ENCODE data around the gene PJA2. TPM values are rescaled to one million over a fixed set of nuclear protein-coding genes. Genes with fewer than 3 reads are reported as not detected.

Gene PJA2
- total and polyA plus RNA-seq, 9 of the 15 experiments (the other 6 are each of a cell fraction or from before 2014, with no cell fraction given): 25.1 to 82.1 (median 50.1) TPM

DNA sequence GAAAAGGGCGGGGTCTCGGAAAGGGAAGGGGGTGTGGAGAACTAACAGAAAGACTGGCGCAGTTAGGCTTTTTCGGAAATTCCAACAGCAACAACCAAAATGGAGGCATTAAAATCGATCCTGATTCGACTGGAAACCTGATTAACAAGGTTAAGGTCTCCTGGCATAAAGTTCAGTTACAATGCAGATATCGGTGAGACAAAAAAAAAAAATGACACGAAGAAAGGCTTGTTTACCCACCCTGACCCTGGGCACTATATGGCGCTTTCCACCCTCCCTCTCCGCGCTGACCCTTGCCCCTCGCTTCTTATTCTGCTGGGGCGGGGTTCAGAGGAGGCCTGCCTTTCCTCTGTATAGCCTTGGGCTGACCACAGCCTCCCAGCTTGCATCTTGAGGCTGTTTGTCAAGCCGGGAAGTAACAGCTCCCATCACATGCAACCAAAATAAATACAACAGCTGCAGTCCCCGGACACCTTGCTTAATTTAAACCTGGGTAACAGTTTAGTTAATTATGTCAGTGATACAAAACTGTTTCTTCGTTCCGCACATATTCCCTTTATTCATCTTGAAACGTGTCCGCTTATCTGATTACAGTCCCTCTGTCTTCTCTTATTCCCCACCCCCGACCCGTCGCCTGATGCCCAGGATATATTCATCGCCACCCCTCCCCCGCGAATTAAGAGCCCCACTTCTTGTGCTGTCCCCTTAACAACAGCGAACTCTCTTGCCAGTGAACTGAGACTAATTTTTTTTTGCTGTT is 795 bp upstream of the PJA2 start (continued):
- TF ChIP-seq, protein P1, sequence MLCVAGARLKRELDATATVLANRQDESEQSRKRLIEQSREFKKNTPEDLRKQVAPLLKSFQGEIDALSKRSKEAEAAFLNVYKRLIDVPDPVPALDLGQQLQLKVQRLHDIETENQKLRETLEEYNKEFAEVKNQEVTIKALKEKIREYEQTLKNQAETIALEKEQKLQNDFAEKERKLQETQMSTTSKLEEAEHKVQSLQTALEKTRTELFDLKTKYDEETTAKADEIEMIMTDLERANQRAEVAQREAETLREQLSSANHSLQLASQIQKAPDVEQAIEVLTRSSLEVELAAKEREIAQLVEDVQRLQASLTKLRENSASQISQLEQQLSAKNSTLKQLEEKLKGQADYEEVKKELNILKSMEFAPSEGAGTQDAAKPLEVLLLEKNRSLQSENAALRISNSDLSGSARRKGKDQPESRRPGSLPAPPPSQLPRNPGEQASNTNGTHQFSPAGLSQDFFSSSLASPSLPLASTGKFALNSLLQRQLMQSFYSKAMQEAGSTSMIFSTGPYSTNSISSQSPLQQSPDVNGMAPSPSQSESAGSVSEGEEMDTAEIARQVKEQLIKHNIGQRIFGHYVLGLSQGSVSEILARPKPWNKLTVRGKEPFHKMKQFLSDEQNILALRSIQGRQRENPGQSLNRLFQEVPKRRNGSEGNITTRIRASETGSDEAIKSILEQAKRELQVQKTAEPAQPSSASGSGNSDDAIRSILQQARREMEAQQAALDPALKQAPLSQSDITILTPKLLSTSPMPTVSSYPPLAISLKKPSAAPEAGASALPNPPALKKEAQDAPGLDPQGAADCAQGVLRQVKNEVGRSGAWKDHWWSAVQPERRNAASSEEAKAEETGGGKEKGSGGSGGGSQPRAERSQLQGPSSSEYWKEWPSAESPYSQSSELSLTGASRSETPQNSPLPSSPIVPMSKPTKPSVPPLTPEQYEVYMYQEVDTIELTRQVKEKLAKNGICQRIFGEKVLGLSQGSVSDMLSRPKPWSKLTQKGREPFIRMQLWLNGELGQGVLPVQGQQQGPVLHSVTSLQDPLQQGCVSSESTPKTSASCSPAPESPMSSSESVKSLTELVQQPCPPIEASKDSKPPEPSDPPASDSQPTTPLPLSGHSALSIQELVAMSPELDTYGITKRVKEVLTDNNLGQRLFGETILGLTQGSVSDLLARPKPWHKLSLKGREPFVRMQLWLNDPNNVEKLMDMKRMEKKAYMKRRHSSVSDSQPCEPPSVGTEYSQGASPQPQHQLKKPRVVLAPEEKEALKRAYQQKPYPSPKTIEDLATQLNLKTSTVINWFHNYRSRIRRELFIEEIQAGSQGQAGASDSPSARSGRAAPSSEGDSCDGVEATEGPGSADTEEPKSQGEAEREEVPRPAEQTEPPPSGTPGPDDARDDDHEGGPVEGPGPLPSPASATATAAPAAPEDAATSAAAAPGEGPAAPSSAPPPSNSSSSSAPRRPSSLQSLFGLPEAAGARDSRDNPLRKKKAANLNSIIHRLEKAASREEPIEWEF (CRISPR knock-in tag; IDR thresholded peaks at IDR 0.05): peak; percentile 25; the same call in 1 of the 2 replicates
- TF ChIP-seq DPF2 (IDR thresholded peaks at IDR 0.05) (peak; percentile 84), ZBED1 (IDR thresholded peaks at IDR 0.05) (no peak), ZNF224 (CRISPR knock-in tag; IDR thresholded peaks at IDR 0.05) (no peak), CEBPG (CRISPR knock-in tag; IDR thresholded peaks at IDR 0.05) (no peak), CEBPG (tag; conservative IDR thresholded peaks at IDR 0.05 in 1 of 2, IDR thresholded peaks at IDR 0.05 in 1 of 2) (no peak), CBX3 (IDR thresholded peaks at IDR 0.05; ENCODE audit: borderline replicate concordance in 1 of 2, low read length in 2 of 2) (peak in 1 of 2 experiments; percentile 47; a peak in 1 of 3 replicates), ZEB2 (IDR thresholded peaks at IDR 0.05) (peak; percentile 70; the same call in 1 of the 2 replicates), ZNF644 (tag; IDR thresholded peaks at IDR 0.05; ENCODE audit: low read depth) (0 out of 2 replicates have a peak, but pooled peaks have one; percentile 2), RBM22 (IDR thresholded peaks at IDR 0.05; ENCODE audit: low read depth, low read length, poor library complexity, severe bottlenecking) (no peak), ZKSCAN8 (CRISPR knock-in tag; IDR thresholded peaks at IDR 0.05) (no peak), CC2D1A (IDR thresholded peaks at IDR 0.05) (0 out of 2 replicates have a peak, but pooled peaks have one; percentile 17), RBFOX2 (IDR thresholded peaks at IDR 0.05; ENCODE audit: low read depth, low read length) (no peak), CBX1 (IDR thresholded peaks at IDR 0.05; ENCODE audit: low read depth) (no peak), POLR2G (IDR thresholded peaks at IDR 0.05; ENCODE audit: low read depth, low read length) (peak; percentile 32; the same call in 1 of the 2 replicates), LEF1 (IDR thresholded peaks at IDR 0.05) (no peak), NR2F6 (CRISPR knock-in tag; IDR thresholded peaks at IDR 0.05) (no peak)
- TF ChIP-seq, protein P2, sequence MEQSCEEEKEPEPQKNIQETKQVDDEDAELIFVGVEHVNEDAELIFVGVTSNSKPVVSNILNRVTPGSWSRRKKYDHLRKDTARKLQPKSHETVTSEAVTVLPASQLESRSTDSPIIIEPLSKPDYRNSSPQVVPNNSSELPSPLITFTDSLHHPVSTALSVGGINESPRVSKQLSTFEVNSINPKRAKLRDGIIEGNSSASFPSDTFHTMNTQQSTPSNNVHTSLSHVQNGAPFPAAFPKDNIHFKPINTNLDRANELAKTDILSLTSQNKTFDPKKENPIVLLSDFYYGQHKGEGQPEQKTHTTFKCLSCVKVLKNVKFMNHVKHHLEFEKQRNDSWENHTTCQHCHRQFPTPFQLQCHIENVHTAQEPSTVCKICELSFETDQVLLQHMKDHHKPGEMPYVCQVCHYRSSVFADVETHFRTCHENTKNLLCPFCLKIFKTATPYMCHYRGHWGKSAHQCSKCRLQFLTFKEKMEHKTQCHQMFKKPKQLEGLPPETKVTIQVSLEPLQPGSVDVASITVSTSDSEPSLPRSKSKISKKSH (CRISPR knock-in tag; IDR thresholded peaks at IDR 0.05): no peak
- TF ChIP-seq, protein P3, sequence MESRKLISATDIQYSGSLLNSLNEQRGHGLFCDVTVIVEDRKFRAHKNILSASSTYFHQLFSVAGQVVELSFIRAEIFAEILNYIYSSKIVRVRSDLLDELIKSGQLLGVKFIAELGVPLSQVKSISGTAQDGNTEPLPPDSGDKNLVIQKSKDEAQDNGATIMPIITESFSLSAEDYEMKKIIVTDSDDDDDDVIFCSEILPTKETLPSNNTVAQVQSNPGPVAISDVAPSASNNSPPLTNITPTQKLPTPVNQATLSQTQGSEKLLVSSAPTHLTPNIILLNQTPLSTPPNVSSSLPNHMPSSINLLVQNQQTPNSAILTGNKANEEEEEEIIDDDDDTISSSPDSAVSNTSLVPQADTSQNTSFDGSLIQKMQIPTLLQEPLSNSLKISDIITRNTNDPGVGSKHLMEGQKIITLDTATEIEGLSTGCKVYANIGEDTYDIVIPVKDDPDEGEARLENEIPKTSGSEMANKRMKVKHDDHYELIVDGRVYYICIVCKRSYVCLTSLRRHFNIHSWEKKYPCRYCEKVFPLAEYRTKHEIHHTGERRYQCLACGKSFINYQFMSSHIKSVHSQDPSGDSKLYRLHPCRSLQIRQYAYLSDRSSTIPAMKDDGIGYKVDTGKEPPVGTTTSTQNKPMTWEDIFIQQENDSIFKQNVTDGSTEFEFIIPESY (CRISPR knock-in tag; IDR thresholded peaks at IDR 0.05): no peak
